Gastrocnemius medialis (tissue), 4 donors: ENCODE data around the gene SNX24.

Experiments used
- POLR2A ChIP-seq, 2 donors: fragments of 450-650 bp; IDR thresholded peaks; one replicate each; pipeline ENCODE4 v1.6.1; 2017; ENCODE audit warnings: antibody characterized with exemption in 2 of 2, mild to moderate bottlenecking in 2 of 2, moderate library complexity in 2 of 2
- TF ChIP-seq, protein P1 (sequence below), 5 experiments: fragments of 450-650 bp in 3 of 5; fragments of 200-600 bp in 2 of 5; sonication (generic) in 2 of 5; IDR thresholded peaks in 4 of 5; conservative IDR thresholded peaks in 1 of 5; 1 replicate in 4 of 5; 2 replicates in 1 of 5; pipeline ENCODE4 v1.5.1; 2016 to 2019; ENCODE audit warnings: antibody characterized with exemption in 5 of 5, mild to moderate bottlenecking in 3 of 5, moderate library complexity in 3 of 5

DNA sequence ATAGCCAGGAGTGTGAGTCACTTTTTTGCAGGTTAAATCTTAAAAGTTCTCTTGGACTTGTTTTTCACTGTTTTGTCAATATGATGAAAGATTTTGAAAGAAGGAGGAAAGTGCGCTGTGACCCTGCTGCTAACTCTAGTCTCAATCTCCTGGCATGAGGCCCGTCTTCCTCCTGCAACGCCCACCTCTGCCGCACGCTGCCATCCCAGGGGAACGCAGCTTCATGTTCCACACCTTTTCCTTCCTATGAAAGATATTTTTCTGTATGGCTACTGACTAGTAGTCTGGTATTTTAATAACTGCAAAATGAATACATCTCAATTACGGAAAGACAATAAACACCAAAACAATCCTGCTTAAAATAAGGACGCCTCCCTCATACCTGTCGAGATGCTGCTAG lies 182.8 kb downstream of the SNX24 start:
- TF ChIP-seq, protein P1, sequence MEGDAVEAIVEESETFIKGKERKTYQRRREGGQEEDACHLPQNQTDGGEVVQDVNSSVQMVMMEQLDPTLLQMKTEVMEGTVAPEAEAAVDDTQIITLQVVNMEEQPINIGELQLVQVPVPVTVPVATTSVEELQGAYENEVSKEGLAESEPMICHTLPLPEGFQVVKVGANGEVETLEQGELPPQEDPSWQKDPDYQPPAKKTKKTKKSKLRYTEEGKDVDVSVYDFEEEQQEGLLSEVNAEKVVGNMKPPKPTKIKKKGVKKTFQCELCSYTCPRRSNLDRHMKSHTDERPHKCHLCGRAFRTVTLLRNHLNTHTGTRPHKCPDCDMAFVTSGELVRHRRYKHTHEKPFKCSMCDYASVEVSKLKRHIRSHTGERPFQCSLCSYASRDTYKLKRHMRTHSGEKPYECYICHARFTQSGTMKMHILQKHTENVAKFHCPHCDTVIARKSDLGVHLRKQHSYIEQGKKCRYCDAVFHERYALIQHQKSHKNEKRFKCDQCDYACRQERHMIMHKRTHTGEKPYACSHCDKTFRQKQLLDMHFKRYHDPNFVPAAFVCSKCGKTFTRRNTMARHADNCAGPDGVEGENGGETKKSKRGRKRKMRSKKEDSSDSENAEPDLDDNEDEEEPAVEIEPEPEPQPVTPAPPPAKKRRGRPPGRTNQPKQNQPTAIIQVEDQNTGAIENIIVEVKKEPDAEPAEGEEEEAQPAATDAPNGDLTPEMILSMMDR (IDR thresholded peaks at IDR 0.05 in 4 of 5, conservative IDR thresholded peaks at IDR 0.05 in 1 of 5), result no peak
- no peak for TF ChIP-seq POLR2A (IDR thresholded peaks at IDR 0.05)
